ENCODE results near the gene WRAP73. TPM values are rescaled to one million over a fixed set of nuclear protein-coding genes. Genes with fewer than 3 reads are reported as not detected.

Gene WRAP73
- total and polyA plus RNA-seq, 9 of the 15 experiments (the other 6 are each of a cell fraction or from before 2014, with no cell fraction given), result 4.3 to 51.8 (median 30.1) TPM

DNA sequence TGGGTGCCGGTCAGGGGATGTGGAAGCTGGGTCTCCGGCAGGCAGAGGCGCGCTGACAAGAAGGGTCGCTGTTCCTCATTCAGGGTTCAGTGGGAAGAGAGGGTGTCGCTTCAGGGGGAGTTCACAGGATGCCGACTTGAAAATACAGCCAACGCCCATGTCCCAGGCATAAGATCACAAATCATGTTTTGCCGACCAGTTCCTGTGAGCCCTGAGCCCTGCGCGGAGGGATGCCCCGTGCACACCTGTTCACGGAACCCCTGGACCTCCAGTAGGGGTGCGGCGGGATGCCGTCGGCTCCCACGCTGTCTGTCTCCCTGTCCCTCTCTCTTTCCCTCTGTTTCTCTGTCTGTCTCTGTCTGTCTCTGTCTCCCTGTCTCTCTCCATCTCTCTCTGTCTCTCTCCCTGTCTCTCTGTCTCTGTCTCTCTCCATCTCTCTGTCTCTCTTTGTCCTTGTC is 29.2 kb upstream of the WRAP73 start:
- TF ChIP-seq, protein P1, sequence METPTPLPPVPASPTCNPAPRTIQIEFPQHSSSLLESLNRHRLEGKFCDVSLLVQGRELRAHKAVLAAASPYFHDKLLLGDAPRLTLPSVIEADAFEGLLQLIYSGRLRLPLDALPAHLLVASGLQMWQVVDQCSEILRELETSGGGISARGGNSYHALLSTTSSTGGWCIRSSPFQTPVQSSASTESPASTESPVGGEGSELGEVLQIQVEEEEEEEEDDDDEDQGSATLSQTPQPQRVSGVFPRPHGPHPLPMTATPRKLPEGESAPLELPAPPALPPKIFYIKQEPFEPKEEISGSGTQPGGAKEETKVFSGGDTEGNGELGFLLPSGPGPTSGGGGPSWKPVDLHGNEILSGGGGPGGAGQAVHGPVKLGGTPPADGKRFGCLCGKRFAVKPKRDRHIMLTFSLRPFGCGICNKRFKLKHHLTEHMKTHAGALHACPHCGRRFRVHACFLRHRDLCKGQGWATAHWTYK (CRISPR knock-in tag; IDR thresholded peaks at IDR 0.05), result no peak
- TF ChIP-seq HDAC8 (tag; IDR thresholded peaks at IDR 0.05), result no peak
- peak; percentile 28; the same call in 1 of the 2 replicates for TF ChIP-seq SPI1 (IDR thresholded peaks at IDR 0.05; ENCODE audit: borderline replicate concordance, low read depth, low read length)
- peak; percentile 46 for TF ChIP-seq MEIS2 (IDR thresholded peaks at IDR 0.05; ENCODE audit: partially characterized antibody)
- TF ChIP-seq ZNF57 (CRISPR knock-in tag; IDR thresholded peaks at IDR 0.05), result no peak
- TF ChIP-seq ZNF140 (CRISPR knock-in tag; IDR thresholded peaks at IDR 0.05), result no peak
- Histone ChIP-seq H3K36me3 (ENCODE audit: control insufficient read depth, insufficient read depth, low read length) (no peaks in the 10 kb centered on the region), H3K9me3 (replicated peaks; ENCODE audit: control insufficient read depth, insufficient read depth, low read depth, low read length) (no peaks in the 10 kb centered on the region), H4K20me1 (replicated peaks; ENCODE audit: control insufficient read depth, insufficient read depth, low read length) (peaks cover 40% of the 10 kb centered on the region), H3K4me1 (replicated peaks in 1 of 2; ENCODE audit: control insufficient read depth in 2 of 2, insufficient read depth in 2 of 2, low read length in 2 of 2) (peaks cover 3 to 63% of the 10 kb centered on the region in 2 experiments; a peak in 3 of 5 replicates), H3K9ac (ENCODE audit: insufficient read depth in 1 of 2, low read depth in 2 of 2, low read length in 2 of 2) (peak overlapping the region in 1 of 2 experiments; percentile 35; a peak in 1 of 4 replicates), H3K27me3 (ENCODE audit: control insufficient read depth in 2 of 2, insufficient read depth in 2 of 2, low read length in 2 of 2) (peaks cover 6 to 67% of the 10 kb centered on the region in 2 experiments; a peak in 4 of 5 replicates), H3K79me2 (ENCODE audit: control insufficient read depth, insufficient read depth, low read length) (no peaks in the 10 kb centered on the region), H2AFZ (ENCODE audit: low read depth, low read length) (no peak overlapping the region), H3K27ac (ENCODE audit: extremely low read depth, low read depth, low read length) (no peak overlapping the region), H3K4me3 (no peak overlapping the region), H3K9me1 (ENCODE audit: control insufficient read depth, insufficient read depth, low read length) (no peaks in the 10 kb centered on the region), H3K4me2 (ENCODE audit: insufficient read depth, low read length) (no peak overlapping the region)
- ATAC-seq, result no peak; the same call in 2 of the 3 replicates
- DNase-seq (ENCODE audit: extremely low read depth in 1 of 4, low spot score in 3 of 4), result no peak
- ChIA-PET CTCF (ENCODE audit: low intra/inter-chr PET ratio) (no interaction called here), POLR2A (no interaction called here)
- intact Hi-C loops (cut with micrococcal nuclease) (no loop called here), in situ Hi-C loops (cut with MboI) (no loop called here)
- FAIRE-seq, result peak; percentile 92
- BruUV-seq (replicated peaks), result no TSS peak
- 27% methylated on average over 18 of the region's 18 CpGs for WGBS (ENCODE audit: insufficient coverage, low coverage, missing lambda C conversion rate)
